Measurements from ENCODE around the gene PKNOX2. TPM values are rescaled to one million over a fixed set of nuclear protein-coding genes. Genes with fewer than 3 reads are reported as not detected.

PKNOX2 gene
- total RNA-seq, 1 donor from 2014 or later, result 8.7 TPM

- peak; percentile 88 for DNase-seq
- H3K4me1 Mint-ChIP-seq (ENCODE audit: low read depth, unreplicated experiment), result peaks cover 15% of the 10 kb centered on the region
- H3K4me3 Mint-ChIP-seq (ENCODE audit: unreplicated experiment), result peak overlapping the region; percentile 42
- no peaks in the 10 kb centered on the region for H3K9me3 Mint-ChIP-seq (ENCODE audit: unreplicated experiment)
- TF ChIP-seq CTCF (IDR thresholded peaks at IDR 0.05; ENCODE audit: partially characterized antibody, unreplicated experiment), result no peak
- H3K36me3 Mint-ChIP-seq (ENCODE audit: unreplicated experiment), result no peaks in the 10 kb centered on the region
- H3K27me3 Mint-ChIP-seq (ENCODE audit: unreplicated experiment), result no peaks in the 10 kb centered on the region
- H3K27ac Mint-ChIP-seq (ENCODE audit: unreplicated experiment), result peak overlapping the region; percentile 82
Observed at GRCh38 chr11:125451400-125452124, 287.0 kb downstream of the PKNOX2 start.

GRCh38 chr11:125452125-125452470 is 287.5 kb downstream of the PKNOX2 start:
- Mint-ChIP-seq H3K9me3 (ENCODE audit: unreplicated experiment) (no peaks in the 10 kb centered on the region), H3K4me3 (ENCODE audit: unreplicated experiment) (peak overlapping the region; percentile 40), H3K4me1 (ENCODE audit: low read depth, unreplicated experiment) (peaks cover 15% of the 10 kb centered on the region), H3K27me3 (ENCODE audit: unreplicated experiment) (no peaks in the 10 kb centered on the region), H3K27ac (ENCODE audit: unreplicated experiment) (peak overlapping the region; percentile 82), H3K36me3 (ENCODE audit: unreplicated experiment) (no peaks in the 10 kb centered on the region)
- DNase-seq, result no peak
- TF ChIP-seq CTCF (IDR thresholded peaks at IDR 0.05; ENCODE audit: partially characterized antibody, unreplicated experiment), result no peak

GRCh38 chr11:125454047-125454446 is 289.5 kb downstream of the PKNOX2 start:
- Mint-ChIP-seq H3K36me3 (ENCODE audit: unreplicated experiment) (no peaks in the 10 kb centered on the region), H3K4me3 (ENCODE audit: unreplicated experiment) (no peak overlapping the region), H3K9me3 (ENCODE audit: unreplicated experiment) (no peaks in the 10 kb centered on the region), H3K27ac (ENCODE audit: unreplicated experiment) (no peak overlapping the region), H3K4me1 (ENCODE audit: low read depth, unreplicated experiment) (peaks cover 20% of the 10 kb centered on the region), H3K27me3 (ENCODE audit: unreplicated experiment) (no peaks in the 10 kb centered on the region)
- no peak for TF ChIP-seq CTCF (IDR thresholded peaks at IDR 0.05; ENCODE audit: partially characterized antibody, unreplicated experiment)
- no peak for DNase-seq

- peaks cover 20% of the 10 kb centered on the region for H3K4me1 Mint-ChIP-seq (ENCODE audit: low read depth, unreplicated experiment)
- no peaks in the 10 kb centered on the region for H3K36me3 Mint-ChIP-seq (ENCODE audit: unreplicated experiment)
- H3K9me3 Mint-ChIP-seq (ENCODE audit: unreplicated experiment), result no peaks in the 10 kb centered on the region
- no peak for TF ChIP-seq CTCF (IDR thresholded peaks at IDR 0.05; ENCODE audit: partially characterized antibody, unreplicated experiment)
- no peak for DNase-seq
- H3K27me3 Mint-ChIP-seq (ENCODE audit: unreplicated experiment), result no peaks in the 10 kb centered on the region
- H3K4me3 Mint-ChIP-seq (ENCODE audit: unreplicated experiment), result no peak overlapping the region
- no peak overlapping the region for H3K27ac Mint-ChIP-seq (ENCODE audit: unreplicated experiment)
Observed at GRCh38 chr11:125455851-125456250, 291.3 kb downstream of the PKNOX2 start.

- H3K4me3 Mint-ChIP-seq (ENCODE audit: unreplicated experiment), result no peak overlapping the region
- DNase-seq, result no peak
Observed at GRCh38 chr11:125457814-125458343, 293.3 kb downstream of the PKNOX2 start.

More at GRCh38 chr11:125457814-125458343, 293.3 kb downstream of the PKNOX2 start:
- H3K9me3 Mint-ChIP-seq (ENCODE audit: unreplicated experiment), result no peaks in the 10 kb centered on the region
- no peaks in the 10 kb centered on the region for H3K27me3 Mint-ChIP-seq (ENCODE audit: unreplicated experiment)
- peaks cover 5% of the 10 kb centered on the region for H3K4me1 Mint-ChIP-seq (ENCODE audit: low read depth, unreplicated experiment)
- TF ChIP-seq CTCF (IDR thresholded peaks at IDR 0.05; ENCODE audit: partially characterized antibody, unreplicated experiment), result no peak
- no peaks in the 10 kb centered on the region for H3K36me3 Mint-ChIP-seq (ENCODE audit: unreplicated experiment)
- H3K27ac Mint-ChIP-seq (ENCODE audit: unreplicated experiment), result no peak overlapping the region

Measured in glutamatergic neuron (in vitro differentiated cells).